ENCODE measurements around the gene SPPL2B. TPM values are rescaled to one million over a fixed set of nuclear protein-coding genes. Genes with fewer than 3 reads are reported as not detected.

Gene SPPL2B
- total and polyA plus RNA-seq, 4 donors, result 9.5 to 34.6 (median 21.4) TPM

DNA sequence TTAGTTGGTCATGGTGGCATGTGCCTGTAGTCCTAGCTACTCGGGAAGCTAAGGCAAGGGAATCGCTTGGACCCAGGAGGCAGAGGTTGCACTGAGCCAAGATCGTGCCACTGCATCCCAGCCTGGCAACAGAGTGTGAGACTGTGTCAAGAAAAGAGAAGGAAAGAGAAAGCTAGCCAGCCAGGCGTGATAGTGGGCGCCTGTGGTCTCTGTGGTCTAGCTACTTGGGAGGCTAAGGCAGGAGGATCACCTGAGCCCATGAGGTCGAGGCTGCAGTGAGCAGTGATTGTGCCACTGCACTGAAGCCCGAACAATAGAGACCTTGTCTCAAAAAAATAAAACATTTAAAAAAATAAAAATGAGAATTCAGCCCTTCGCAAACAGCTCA lies 65.6 kb downstream of the SPPL2B start:
- Histone ChIP-seq H3K4me1 (ENCODE audit: control insufficient read depth in 4 of 4, insufficient read depth in 4 of 4, low read length in 3 of 4) (peaks cover 4 to 23% (median 12%) of the 10 kb centered on the region in 4 donors), H3K36me3 (ENCODE audit: control insufficient read depth in 4 of 4, insufficient read depth in 3 of 4, low read depth in 1 of 4, low read length in 3 of 4) (no peaks in the 10 kb centered on the region), H3K4me3 (ENCODE audit: low read depth in 1 of 3, low read length in 3 of 3) (no peak overlapping the region), H3K9ac (ENCODE audit: low read depth in 1 of 2, low read length in 2 of 2) (no peak overlapping the region), H3K27ac (ENCODE audit: low read depth in 1 of 2, low read length in 2 of 2) (peak overlapping the region; percentile 87 to 89), H3K27me3 (ENCODE audit: control insufficient read depth in 4 of 4, insufficient read depth in 4 of 4, low read length in 3 of 4) (no peaks in the 10 kb centered on the region), H3K9me3 (ENCODE audit: control insufficient read depth in 4 of 4, low read length in 3 of 4) (no peaks in the 10 kb centered on the region)
- 81% methylated on average over 8 of the region's 8 CpGs for WGBS
- DNase-seq (ENCODE audit: low spot score), result no peak
- TF ChIP-seq RAD21 (IDR thresholded peaks at IDR 0.05) (no peak), HNF4A (conservative IDR thresholded peaks at IDR 0.05) (no peak), RXRA (IDR thresholded peaks at IDR 0.05) (no peak), JUND (IDR thresholded peaks at IDR 0.05) (no peak), EGR1 (IDR thresholded peaks at IDR 0.05; ENCODE audit: low read depth in 2 of 2) (no peak), TAF1 (conservative IDR thresholded peaks at IDR 0.05) (no peak), NR2F2 (IDR thresholded peaks at IDR 0.05) (no peak), FOXA1 (IDR thresholded peaks at IDR 0.05) (no peak), HNF4G (IDR thresholded peaks at IDR 0.05) (no peak)
- TF ChIP-seq, protein P1, sequence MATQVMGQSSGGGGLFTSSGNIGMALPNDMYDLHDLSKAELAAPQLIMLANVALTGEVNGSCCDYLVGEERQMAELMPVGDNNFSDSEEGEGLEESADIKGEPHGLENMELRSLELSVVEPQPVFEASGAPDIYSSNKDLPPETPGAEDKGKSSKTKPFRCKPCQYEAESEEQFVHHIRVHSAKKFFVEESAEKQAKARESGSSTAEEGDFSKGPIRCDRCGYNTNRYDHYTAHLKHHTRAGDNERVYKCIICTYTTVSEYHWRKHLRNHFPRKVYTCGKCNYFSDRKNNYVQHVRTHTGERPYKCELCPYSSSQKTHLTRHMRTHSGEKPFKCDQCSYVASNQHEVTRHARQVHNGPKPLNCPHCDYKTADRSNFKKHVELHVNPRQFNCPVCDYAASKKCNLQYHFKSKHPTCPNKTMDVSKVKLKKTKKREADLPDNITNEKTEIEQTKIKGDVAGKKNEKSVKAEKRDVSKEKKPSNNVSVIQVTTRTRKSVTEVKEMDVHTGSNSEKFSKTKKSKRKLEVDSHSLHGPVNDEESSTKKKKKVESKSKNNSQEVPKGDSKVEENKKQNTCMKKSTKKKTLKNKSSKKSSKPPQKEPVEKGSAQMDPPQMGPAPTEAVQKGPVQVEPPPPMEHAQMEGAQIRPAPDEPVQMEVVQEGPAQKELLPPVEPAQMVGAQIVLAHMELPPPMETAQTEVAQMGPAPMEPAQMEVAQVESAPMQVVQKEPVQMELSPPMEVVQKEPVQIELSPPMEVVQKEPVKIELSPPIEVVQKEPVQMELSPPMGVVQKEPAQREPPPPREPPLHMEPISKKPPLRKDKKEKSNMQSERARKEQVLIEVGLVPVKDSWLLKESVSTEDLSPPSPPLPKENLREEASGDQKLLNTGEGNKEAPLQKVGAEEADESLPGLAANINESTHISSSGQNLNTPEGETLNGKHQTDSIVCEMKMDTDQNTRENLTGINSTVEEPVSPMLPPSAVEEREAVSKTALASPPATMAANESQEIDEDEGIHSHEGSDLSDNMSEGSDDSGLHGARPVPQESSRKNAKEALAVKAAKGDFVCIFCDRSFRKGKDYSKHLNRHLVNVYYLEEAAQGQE (IDR thresholded peaks at IDR 0.05), result no peak
- TF ChIP-seq, protein P2, sequence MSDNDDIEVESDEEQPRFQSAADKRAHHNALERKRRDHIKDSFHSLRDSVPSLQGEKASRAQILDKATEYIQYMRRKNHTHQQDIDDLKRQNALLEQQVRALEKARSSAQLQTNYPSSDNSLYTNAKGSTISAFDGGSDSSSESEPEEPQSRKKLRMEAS (IDR thresholded peaks at IDR 0.05), result no peak

- DNase-seq (ENCODE audit: low spot score), result no peak
- H3K4me3 ChIP-seq (ENCODE audit: low read depth in 1 of 3, low read length in 3 of 3), result no peak overlapping the region
- H3K4me1 ChIP-seq (ENCODE audit: control insufficient read depth in 4 of 4, insufficient read depth in 4 of 4, low read length in 3 of 4), result peaks cover 4 to 23% (median 12%) of the 10 kb centered on the region in 4 donors
- no peaks in the 10 kb centered on the region for H3K27me3 ChIP-seq (ENCODE audit: control insufficient read depth in 4 of 4, insufficient read depth in 4 of 4, low read length in 3 of 4)
- 49% methylated on average over 27 of the region's 27 CpGs for WGBS
- H3K36me3 ChIP-seq (ENCODE audit: control insufficient read depth in 4 of 4, insufficient read depth in 3 of 4, low read depth in 1 of 4, low read length in 3 of 4), result no peaks in the 10 kb centered on the region
- TF ChIP-seq YY1 (IDR thresholded peaks at IDR 0.05), result peak; percentile 45
- no peak for TF ChIP-seq FOXA1 (IDR thresholded peaks at IDR 0.05)
- TF ChIP-seq, protein P1 (IDR thresholded peaks at IDR 0.05), result peak; percentile 34
- peak in 1 of 2 donors; percentile 10 for TF ChIP-seq GABPA (IDR thresholded peaks at IDR 0.05 in 1 of 2, conservative IDR thresholded peaks at IDR 0.05 in 1 of 2)
- peak; percentile 85 for TF ChIP-seq HNF4G (IDR thresholded peaks at IDR 0.05)
- peak; percentile 62 for TF ChIP-seq ATF3 (IDR thresholded peaks at IDR 0.05)
- peak; percentile 11 for TF ChIP-seq ZBTB33 (IDR thresholded peaks at IDR 0.05)
- peak; percentile 82 to 88 for TF ChIP-seq RXRA (IDR thresholded peaks at IDR 0.05)
- TF ChIP-seq HNF4A (conservative IDR thresholded peaks at IDR 0.05), result peak; percentile 92 to 95
- no peak for TF ChIP-seq CTCF (IDR thresholded peaks at IDR 0.05; ENCODE audit: low read depth, low read length, missing input control)
- no peak for TF ChIP-seq TAF1 (conservative IDR thresholded peaks at IDR 0.05)
- TF ChIP-seq SP1 (IDR thresholded peaks at IDR 0.05), result peak; percentile 85
- no peak for TF ChIP-seq NR2F2 (IDR thresholded peaks at IDR 0.05)
- H3K9me3 ChIP-seq (ENCODE audit: control insufficient read depth in 4 of 4, low read length in 3 of 4), result no peaks in the 10 kb centered on the region
- no peak overlapping the region for H3K9ac ChIP-seq (ENCODE audit: low read depth in 1 of 2, low read length in 2 of 2)
- peak overlapping the region; percentile 87 to 89 for H3K27ac ChIP-seq (ENCODE audit: low read depth in 1 of 2, low read length in 2 of 2)
Observed at GRCh38 chr19:2394442-2395292, 66.2 kb downstream of the SPPL2B start.

All from liver (tissue), 9 donors.